ENCODE measurements around the gene CA10.

Gene CA10

GRCh38 chr17:51876986-51877385 lies 281.5 kb downstream of the CA10 start:
- peaks cover 0 to 7% of the 10 kb centered on the region in 2 donors for H3K9me3 Mint-ChIP-seq
- DNase-seq (no peak), ATAC-seq (replicated peaks) (no peak)
- no peaks in the 10 kb centered on the region for H3K4me1 Mint-ChIP-seq
- no peaks in the 10 kb centered on the region for H3K36me3 Mint-ChIP-seq
- no peaks in the 10 kb centered on the region for H3K27me3 Mint-ChIP-seq
- no peak overlapping the region for H3K4me3 Mint-ChIP-seq
- no peak overlapping the region for H3K27ac Mint-ChIP-seq

- no peak overlapping the region for H3K4me3 Mint-ChIP-seq
- ATAC-seq (replicated peaks) = no peak
- peaks cover 3 to 7% of the 10 kb centered on the region in 2 donors for H3K9me3 Mint-ChIP-seq
- H3K36me3 Mint-ChIP-seq = no peaks in the 10 kb centered on the region
- DNase-seq = no peak
- H3K27ac Mint-ChIP-seq = no peak overlapping the region
- no peaks in the 10 kb centered on the region for H3K27me3 Mint-ChIP-seq
- no peaks in the 10 kb centered on the region for H3K4me1 Mint-ChIP-seq
These were observed 285.2 kb downstream of the CA10 start for GRCh38 chr17:51873302-51873701.

- Mint-ChIP-seq H3K27ac (no peak overlapping the region), H3K4me3 (no peak overlapping the region), H3K4me1 (no peaks in the 10 kb centered on the region), H3K36me3 (no peaks in the 10 kb centered on the region), H3K27me3 (no peaks in the 10 kb centered on the region), H3K9me3 (peaks cover 1 to 9% of the 10 kb centered on the region in 2 donors)
- no peak for DNase-seq
- no peak for ATAC-seq (replicated peaks)
These were observed 289.1 kb downstream of the CA10 start for GRCh38 chr17:51869387-51869786.

GRCh38 chr17:51860954-51861561 lies 297.5 kb downstream of the CA10 start:
- DNase-seq (no peak), ATAC-seq (replicated peaks) (no peak)
- Mint-ChIP-seq H3K27ac (no peak overlapping the region), H3K4me1 (no peaks in the 10 kb centered on the region), H3K9me3 (peaks cover 0 to 11% of the 10 kb centered on the region in 2 donors), H3K4me3 (no peak overlapping the region), H3K36me3 (no peaks in the 10 kb centered on the region), H3K27me3 (peaks cover 5 to 6% of the 10 kb centered on the region in 2 donors)

- Mint-ChIP-seq H3K4me1 (no peaks in the 10 kb centered on the region), H3K4me3 (no peak overlapping the region), H3K36me3 (no peaks in the 10 kb centered on the region), H3K9me3 (no peaks in the 10 kb centered on the region), H3K27me3 (peaks cover 5 to 6% of the 10 kb centered on the region in 2 donors), H3K27ac (no peak overlapping the region)
- DNase-seq (no peak), ATAC-seq (replicated peaks) (no peak)
These were observed 301.4 kb downstream of the CA10 start for GRCh38 chr17:51857052-51857597.

GRCh38 chr17:51855806-51856205 lies 302.7 kb downstream of the CA10 start:
- Mint-ChIP-seq H3K27me3 (peaks cover 1 to 2% of the 10 kb centered on the region in 2 donors), H3K4me3 (no peak overlapping the region), H3K27ac (no peak overlapping the region), H3K4me1 (no peaks in the 10 kb centered on the region), H3K9me3 (no peaks in the 10 kb centered on the region), H3K36me3 (no peaks in the 10 kb centered on the region)
- no peak for DNase-seq
- ATAC-seq (replicated peaks) = no peak

- H3K4me3 Mint-ChIP-seq = no peak overlapping the region
- DNase-seq = no peak
- no peak for ATAC-seq (replicated peaks)
- no peaks in the 10 kb centered on the region for H3K4me1 Mint-ChIP-seq
- H3K27me3 Mint-ChIP-seq = no peaks in the 10 kb centered on the region
- H3K27ac Mint-ChIP-seq = no peak overlapping the region
- H3K9me3 Mint-ChIP-seq = no peaks in the 10 kb centered on the region
- no peaks in the 10 kb centered on the region for H3K36me3 Mint-ChIP-seq
These were observed 304.7 kb downstream of the CA10 start for GRCh38 chr17:51853857-51854256.

GRCh38 chr17:51852603-51853002 lies 305.9 kb downstream of the CA10 start:
- no peak overlapping the region for H3K4me3 Mint-ChIP-seq
- peaks cover 0 to 7% of the 10 kb centered on the region in 2 donors for H3K27me3 Mint-ChIP-seq
- no peak for DNase-seq
- no peak for ATAC-seq (replicated peaks)
- no peak overlapping the region for H3K27ac Mint-ChIP-seq
- no peaks in the 10 kb centered on the region for H3K4me1 Mint-ChIP-seq
- H3K36me3 Mint-ChIP-seq = no peaks in the 10 kb centered on the region
- H3K9me3 Mint-ChIP-seq = no peaks in the 10 kb centered on the region

- ATAC-seq (replicated peaks) (no peak), DNase-seq (no peak)
- Mint-ChIP-seq H3K4me1 (no peaks in the 10 kb centered on the region), H3K4me3 (no peak overlapping the region), H3K9me3 (no peaks in the 10 kb centered on the region), H3K27ac (no peak overlapping the region), H3K36me3 (no peaks in the 10 kb centered on the region), H3K27me3 (peaks cover 0 to 7% of the 10 kb centered on the region in 2 donors)
These were observed 308.3 kb downstream of the CA10 start for GRCh38 chr17:51850201-51850600.

- Mint-ChIP-seq H3K27me3 (peaks cover 0 to 7% of the 10 kb centered on the region in 2 donors), H3K4me1 (no peaks in the 10 kb centered on the region), H3K27ac (no peak overlapping the region), H3K36me3 (no peaks in the 10 kb centered on the region), H3K4me3 (no peak overlapping the region), H3K9me3 (no peaks in the 10 kb centered on the region)
- DNase-seq (no peak), ATAC-seq (replicated peaks) (no peak)
These were observed 310.1 kb downstream of the CA10 start for GRCh38 chr17:51848451-51848850.

- H3K27ac Mint-ChIP-seq = no peak overlapping the region
- H3K4me3 Mint-ChIP-seq = no peak overlapping the region
- DNase-seq (no peak), ATAC-seq (replicated peaks) (no peak)
- no peaks in the 10 kb centered on the region for H3K9me3 Mint-ChIP-seq
- no peaks in the 10 kb centered on the region for H3K4me1 Mint-ChIP-seq
- H3K36me3 Mint-ChIP-seq = no peaks in the 10 kb centered on the region
- H3K27me3 Mint-ChIP-seq = peaks cover 0 to 7% of the 10 kb centered on the region in 2 donors
These were observed 311.9 kb downstream of the CA10 start for GRCh38 chr17:51846566-51846965.

GRCh38 chr17:51845776-51846175 lies 312.7 kb downstream of the CA10 start:
- Mint-ChIP-seq H3K4me3 (no peak overlapping the region), H3K9me3 (no peaks in the 10 kb centered on the region), H3K27ac (no peak overlapping the region), H3K4me1 (no peaks in the 10 kb centered on the region), H3K36me3 (no peaks in the 10 kb centered on the region), H3K27me3 (peaks cover 0 to 7% of the 10 kb centered on the region in 2 donors)
- no peak for DNase-seq
- ATAC-seq (replicated peaks) = no peak

- H3K27me3 Mint-ChIP-seq = no peaks in the 10 kb centered on the region
- no peaks in the 10 kb centered on the region for H3K36me3 Mint-ChIP-seq
- H3K4me1 Mint-ChIP-seq = no peaks in the 10 kb centered on the region
- H3K9me3 Mint-ChIP-seq = no peaks in the 10 kb centered on the region
- ATAC-seq (replicated peaks) = no peak
- no peak overlapping the region for H3K4me3 Mint-ChIP-seq
- no peak overlapping the region for H3K27ac Mint-ChIP-seq
- DNase-seq = no peak
These were observed 315.8 kb downstream of the CA10 start for GRCh38 chr17:51842763-51843162.

GRCh38 chr17:51841669-51842068 lies 316.8 kb downstream of the CA10 start:
- Mint-ChIP-seq H3K36me3 (no peaks in the 10 kb centered on the region), H3K4me1 (no peaks in the 10 kb centered on the region), H3K4me3 (no peak overlapping the region), H3K27me3 (no peaks in the 10 kb centered on the region), H3K9me3 (no peaks in the 10 kb centered on the region), H3K27ac (no peak overlapping the region)
- DNase-seq = no peak
- ATAC-seq (replicated peaks) = no peak

- H3K4me1 Mint-ChIP-seq = no peaks in the 10 kb centered on the region
- no peak overlapping the region for H3K4me3 Mint-ChIP-seq
- H3K9me3 Mint-ChIP-seq = no peaks in the 10 kb centered on the region
- ATAC-seq (replicated peaks) = no peak
- DNase-seq = no peak
- no peaks in the 10 kb centered on the region for H3K36me3 Mint-ChIP-seq
- H3K27ac Mint-ChIP-seq = no peak overlapping the region
- H3K27me3 Mint-ChIP-seq = no peaks in the 10 kb centered on the region
These were observed 317.8 kb downstream of the CA10 start for GRCh38 chr17:51840688-51841087.
